Superior temporal gyrus (tissue), 1 donor: ENCODE results near the gene CS.
A peak's percentile ranks its signal among the peaks of the same experiment; 100 is the strongest.
"Not testable (repeated sequence)": the region's sequence is repeated elsewhere in the genome, so short reads cannot be mapped to it uniquely, and the experiment has no call there.

Source experiments
- DNase-seq: peaks from one replicate; pipeline ENCODE4 v3.0.0-alpha.2; 2016; ENCODE audit errors: extremely low spot score

The CS gene

GRCh38 chr12:56299853-56300643 is at the start of gene CS:
TSS of gene CS (minus strand) at chr12:56300330. CDS start at chr12:56300201, 129 bp downstream.
- DNase-seq: peak; percentile 98

GRCh38 chr12:56348776-56349175 is 48.6 kb upstream of the CS start:
- DNase-seq: no peak

DNA sequence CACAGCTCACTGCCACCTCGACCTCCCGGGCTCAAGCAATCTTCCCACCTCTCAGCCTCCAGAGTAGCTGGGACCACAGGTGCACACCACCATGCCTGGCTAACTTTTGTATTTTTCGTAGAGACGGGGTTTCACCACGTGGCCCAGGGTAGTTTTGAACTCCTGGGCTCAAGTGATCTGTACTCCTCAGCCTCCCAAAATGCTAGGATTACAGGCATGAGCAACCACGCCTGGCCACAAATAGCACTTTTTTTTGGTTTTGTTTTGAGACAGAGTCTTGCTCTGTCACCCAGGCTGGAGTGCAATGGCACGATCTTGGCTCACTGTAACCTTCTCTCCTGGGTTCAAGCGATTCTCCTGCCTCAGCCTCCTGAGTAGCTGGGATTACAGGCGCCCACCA is 47.1 kb upstream of the CS start:
- DNase-seq: not testable (repeated sequence)

DNA sequence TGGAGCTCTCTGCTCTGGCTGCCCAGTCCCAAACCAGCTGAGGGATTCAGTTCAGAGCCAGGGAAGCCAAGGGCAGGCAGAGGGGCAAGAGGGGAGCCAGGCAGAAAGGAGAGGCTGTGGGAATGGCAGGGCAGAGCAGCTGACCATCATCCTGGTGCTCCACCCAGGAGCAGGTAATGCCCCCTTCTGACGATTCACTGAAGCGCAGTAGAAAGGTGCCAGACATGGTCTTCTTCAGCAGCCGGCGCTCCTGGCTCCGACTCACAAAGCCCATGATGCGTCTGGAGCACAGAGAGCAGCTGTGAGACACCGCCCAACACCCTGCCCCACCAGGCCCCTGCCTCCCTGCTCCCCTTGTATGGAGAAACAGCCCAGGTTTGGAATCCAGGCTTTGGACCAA is 46.5 kb upstream of the CS start:
- DNase-seq: no peak

DNA sequence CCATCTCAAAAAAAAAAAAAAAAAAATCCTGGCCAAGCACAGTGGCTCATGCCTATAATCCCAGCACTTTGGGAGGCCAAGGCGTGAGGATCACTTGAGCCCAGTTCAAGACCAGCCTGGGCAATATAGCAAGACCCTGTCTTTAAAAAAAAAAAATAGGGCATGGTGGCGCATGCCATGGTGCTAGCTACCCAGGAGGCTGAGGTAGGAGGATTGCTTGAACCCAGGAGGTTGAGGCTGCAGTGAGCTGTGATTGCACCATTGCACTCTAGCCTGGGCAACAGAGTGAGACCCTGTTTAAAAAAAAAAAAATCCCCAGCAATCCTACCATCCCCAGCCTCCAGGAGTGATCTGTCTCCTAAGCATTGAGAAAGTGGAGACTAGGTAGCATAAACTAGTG is 42.2 kb upstream of the CS start:
- not testable (repeated sequence) for DNase-seq

- no peak for DNase-seq
Observed at GRCh38 chr12:56341616-56342015, 41.5 kb upstream of the CS start.

DNA sequence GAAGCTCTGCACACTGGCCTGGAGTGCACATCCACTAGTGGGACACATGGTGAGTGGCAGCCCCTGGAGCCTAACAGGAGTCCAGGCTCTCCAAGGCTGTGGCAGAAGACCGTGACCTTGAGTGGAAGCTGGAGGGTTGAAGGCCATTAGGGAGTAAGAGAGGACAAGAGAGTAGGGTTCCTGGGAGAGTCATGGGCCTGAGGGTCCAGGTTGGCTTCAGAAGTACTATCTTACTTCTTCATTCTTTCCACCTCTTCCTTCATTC is 39.0 kb upstream of the CS start:
- DNase-seq: no peak

DNA sequence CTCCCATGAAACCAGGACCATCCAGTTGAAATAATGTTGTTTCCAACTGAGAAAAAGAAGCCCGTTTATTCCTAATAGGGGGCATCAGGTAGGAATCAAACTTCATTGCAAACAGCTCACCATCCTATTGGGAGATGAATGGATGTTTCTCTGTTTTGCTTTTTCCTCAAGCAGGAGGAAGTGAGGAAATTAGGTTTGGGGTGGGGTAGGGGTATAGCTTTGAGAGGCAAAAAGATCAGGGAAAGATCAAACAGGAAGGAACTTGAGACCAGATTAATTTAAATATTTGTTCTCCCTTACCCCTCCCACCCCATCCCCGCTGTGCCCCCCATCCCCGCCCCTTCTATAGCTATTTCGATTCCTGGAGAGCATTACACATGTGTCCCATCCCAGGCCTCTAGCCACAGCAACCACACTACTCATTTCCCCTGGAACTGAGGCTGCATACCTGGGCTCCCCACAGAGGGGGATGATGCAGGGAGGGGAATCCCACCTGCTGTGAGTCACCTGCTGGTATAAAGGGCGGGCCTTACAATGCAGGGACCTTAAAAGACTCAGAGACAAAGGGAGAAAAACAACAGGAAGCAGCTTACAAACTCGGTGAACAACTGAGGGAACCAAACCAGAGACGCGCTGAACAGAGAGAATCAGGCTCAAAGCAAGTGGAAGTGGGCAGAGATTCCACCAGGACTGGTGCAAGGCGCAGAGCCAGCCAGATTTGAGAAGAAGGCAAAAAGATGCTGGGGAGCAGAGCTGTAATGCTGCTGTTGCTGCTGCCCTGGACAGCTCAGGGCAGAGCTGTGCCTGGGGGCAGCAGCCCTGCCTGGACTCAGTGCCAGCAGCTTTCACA is 38.4 kb upstream of the CS start, which contains the start of gene IL23A:
TSS of gene IL23A (plus strand) at position 577 of the 850 bp plus-strand sequence. CDS start at position 738, 161 bp downstream.
- no peak for DNase-seq

DNA sequence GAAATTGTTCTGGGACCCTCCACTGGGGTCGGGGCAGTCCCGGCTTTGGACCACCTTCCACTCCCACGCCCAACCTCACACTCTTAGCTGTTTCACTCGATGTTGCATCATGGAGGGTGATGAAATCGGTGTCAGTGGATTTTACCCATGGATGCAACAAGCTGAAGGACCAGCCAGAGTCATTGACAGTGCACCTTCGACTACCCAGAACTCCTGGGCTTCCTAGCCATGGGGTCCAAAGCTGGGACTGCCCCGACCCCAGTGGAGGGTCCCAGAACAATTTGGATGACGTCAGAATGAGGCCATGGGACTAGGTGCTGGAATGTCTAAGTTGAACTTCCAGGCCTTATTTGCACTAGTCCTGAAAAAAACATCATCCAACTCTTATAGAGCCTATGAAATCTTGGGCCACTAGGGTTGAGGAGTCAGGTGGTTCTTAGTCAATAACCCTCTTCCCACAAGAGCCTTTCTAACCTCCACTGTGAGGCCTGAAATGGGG is 37.7 kb upstream of the CS start:
- no peak for DNase-seq

DNA sequence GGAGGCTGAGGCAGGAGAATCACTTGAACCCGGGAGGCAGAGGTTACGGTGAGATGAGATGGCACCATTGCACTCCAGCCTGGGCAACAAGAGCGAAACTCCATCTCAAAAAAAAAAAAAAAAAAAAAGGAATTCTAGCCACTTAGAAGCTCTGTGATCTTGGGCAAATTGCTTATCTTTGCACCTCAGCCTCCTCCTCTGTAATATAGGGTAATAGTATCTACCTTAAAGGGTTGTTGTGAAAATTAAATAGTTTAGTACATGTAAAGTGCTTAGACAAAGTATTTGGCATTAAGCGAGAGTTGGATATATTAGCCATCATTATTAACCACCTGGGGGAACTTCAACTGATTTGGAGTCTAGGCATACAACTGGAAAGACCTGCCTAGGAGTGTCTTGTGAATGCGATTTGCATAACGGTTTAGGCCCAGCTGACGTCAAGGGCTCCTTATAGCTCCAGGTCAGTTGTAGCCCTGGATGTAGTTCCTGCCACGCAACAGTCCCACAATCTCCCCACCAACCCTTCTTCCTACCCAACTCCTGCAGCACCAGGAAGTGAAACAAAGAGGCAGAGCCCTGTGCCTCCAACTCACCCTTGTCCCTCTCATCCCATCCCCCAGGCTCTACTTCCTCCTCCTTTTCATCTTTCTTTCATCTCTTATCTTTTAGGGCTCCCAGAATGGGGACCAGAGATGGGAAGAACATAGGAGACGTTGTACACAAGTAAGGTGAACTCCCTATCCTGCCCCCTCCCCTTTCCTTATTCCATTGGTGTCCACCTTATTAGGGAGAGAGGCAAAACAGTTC is 36.4 kb upstream of the CS start:
- no peak for DNase-seq

- DNase-seq: not testable (repeated sequence)
Observed at GRCh38 chr12:56335527-56335926, 35.4 kb upstream of the CS start.

DNA sequence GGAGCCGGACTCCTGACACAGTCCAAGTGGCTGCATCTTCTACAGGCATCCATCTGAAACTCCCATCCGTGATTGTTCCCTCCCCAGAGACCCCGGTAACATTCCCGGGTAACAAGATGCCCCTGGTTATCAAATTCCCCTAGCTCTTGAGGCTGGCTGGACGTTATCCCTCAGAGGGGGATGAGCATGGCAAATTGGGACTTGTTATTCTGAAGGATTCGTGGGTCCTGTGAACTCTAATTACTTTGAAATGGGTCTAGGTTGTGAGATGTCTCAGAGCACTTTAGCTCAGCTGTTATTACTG is 34.3 kb upstream of the CS start:
- no peak for DNase-seq

DNA sequence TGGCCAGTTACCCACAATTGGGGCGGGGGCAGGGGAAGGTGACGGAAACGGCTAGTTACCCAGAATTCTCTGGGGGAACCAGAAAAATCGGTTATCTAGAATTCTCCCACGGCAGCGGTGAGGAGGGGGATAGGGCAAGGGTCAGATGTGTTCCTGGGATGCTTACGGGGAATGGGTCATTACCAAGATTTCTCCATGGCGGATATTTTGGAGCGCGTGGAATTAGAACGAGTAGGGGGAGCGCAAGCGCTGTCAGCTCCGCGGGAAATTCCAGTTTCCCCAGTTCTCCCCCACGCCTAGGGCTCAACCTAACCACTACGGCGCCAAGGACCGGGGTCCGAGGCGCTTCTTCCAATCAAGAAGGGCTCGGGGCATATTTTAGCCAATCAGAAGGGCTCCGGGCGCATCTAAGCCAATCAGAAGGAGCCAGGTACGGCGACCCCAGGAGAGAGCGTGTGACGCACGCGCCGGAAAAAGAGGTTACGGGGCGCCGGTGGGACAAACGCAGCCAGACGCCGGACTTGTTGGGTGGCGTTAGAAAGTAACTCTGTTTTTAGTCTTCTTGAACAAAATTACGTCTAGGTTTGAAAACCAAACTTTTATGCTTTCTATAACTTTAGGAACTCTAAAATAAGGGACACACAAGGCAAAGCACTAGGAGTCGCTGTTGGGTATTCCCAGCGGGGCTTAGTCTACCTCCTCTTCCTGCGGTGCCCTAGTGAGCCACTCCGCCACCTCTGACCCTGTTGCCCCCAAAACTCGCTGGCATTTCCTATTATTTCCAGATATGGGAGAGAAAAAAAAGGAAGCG is 33.8 kb upstream of the CS start, which contains the start of gene PAN2:
TSS of gene PAN2 (minus strand) at position 322 of the 811 bp plus-strand sequence. CDS start 906 bp downstream, outside the sequence.
- peak; percentile 98 for DNase-seq

DNA sequence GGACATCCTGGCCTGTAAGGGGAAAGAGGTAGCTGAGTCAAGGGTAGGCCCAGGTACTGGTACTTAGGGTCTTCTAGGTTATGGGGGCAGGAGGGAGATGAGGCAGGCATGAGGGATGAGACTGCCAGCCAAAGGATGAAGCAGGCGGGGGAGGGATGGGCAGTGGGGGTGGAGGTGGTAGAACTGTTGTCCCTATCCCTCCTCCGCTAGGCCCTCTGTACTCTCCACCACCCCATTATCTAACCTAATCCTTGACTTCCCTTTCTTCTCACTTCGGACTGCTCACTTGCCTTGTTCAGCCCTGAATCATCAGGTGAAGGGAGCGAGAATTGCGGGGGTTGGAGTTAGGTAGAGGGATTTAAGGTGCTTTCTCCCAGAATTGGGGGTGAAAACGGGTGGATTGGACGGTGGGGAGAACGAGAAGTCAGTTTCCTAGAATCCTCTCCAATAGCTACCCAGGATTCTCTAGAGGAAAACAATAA is 33.1 kb upstream of the CS start:
- DNase-seq: no peak

GRCh38 chr12:56332512-56333196 is 32.5 kb upstream of the CS start:
- no peak for DNase-seq

DNA sequence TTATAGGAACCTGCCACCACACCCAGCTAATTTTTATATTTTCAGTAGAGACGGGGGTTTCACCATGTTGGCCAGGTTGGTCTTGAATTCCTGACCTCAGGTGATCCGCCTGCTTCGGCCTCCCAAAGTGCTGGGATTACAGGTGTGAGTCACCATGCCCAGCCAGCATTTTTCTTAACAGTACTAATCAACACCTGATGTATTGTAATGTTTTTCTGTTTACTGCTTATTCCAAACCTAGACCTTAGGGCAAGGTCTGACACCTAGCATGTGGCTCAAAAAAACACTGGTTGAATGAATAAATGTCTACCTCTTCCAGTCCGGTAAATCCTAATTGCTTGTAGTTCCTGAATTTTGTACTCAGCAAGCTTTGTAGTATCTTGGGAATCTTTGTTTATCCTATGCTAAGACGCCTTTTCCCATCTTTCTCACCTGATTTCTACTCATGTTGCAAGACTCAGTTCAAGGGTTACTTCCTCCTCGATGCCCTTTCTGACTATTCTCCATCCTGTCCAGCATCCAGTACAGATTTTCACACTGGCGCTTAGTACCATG is 30.9 kb upstream of the CS start:
- DNase-seq: no peak

DNA sequence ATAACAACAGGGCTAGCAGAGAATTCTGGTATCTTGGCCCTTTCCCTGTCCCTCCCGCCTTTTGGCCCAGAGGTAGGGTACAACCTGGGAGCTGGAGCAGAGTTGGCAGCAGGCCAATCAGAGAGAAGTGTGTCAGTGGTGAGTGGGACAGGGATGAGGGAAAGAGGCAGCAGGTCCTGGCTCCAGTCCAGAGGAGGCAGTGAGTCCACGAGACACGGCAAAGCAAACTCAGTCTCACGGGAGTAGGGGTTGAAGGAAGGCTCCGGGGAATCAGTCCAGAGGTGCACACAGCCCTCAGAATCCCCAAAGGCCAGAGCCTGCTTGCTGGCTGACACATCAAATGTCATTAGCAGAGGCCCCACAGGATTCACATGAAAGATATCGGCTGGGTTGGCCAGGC is 26.4 kb upstream of the CS start:
- no peak for DNase-seq

GRCh38 chr12:56326126-56326525 is 26.0 kb upstream of the CS start:
- DNase-seq: no peak

GRCh38 chr12:56324206-56324605 is 24.1 kb upstream of the CS start:
- DNase-seq: no peak

DNA sequence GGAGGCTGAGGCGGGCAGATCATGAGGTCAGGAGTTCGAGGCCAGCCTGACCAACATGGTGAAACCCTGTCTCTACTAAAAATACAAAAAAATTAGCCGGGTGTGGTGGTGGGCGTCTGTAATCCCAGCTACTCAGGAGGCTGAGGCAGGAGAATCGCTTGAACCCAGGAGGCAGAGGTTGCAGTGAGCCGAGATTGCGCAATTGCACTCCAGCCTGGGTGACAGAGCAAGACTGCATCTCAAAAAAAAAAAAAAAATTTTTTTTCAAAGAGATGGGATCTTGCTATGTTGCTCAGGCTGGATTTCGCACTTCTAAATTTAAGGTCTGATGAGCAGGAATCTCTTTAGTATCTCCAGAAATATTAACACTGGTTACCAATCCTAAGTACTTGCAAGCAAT is 21.5 kb upstream of the CS start:
- not testable (repeated sequence) for DNase-seq
